ENCODE results near the gene ZNF628. TPM values are rescaled to one million over a fixed set of nuclear protein-coding genes. Genes with fewer than 3 reads are reported as not detected.

The ZNF628 gene
- total and polyA plus RNA-seq, 3 experiments from 2014 or later = 0.36 to 8.7 (median 8.3) TPM

GRCh38 chr19:55528030-55528803 lies 51.8 kb downstream of the ZNF628 start:
- Histone ChIP-seq H3K9me3 (ENCODE audit: low read length) (no peaks in the 10 kb centered on the region), H3K27ac (ENCODE audit: low read depth, low read length) (no peak overlapping the region), H3K27me3 (ENCODE audit: insufficient read depth, low read length, poor library complexity, severe bottlenecking) (no peaks in the 10 kb centered on the region), H3K4me1 (ENCODE audit: insufficient read depth, low read length) (no peaks in the 10 kb centered on the region), H3K4me3 (ENCODE audit: low read length) (no peak overlapping the region), H3K36me3 (ENCODE audit: insufficient read depth, low read length) (no peaks in the 10 kb centered on the region)
- POLR2A ChIA-PET = no interaction called here
- no peaks in the 10 kb centered on the region for H3K9me3 Mint-ChIP-seq
- no peak for DNase-seq
- no peak overlapping the region for H3K4me3 Mint-ChIP-seq
- no peaks in the 10 kb centered on the region for H3K36me3 Mint-ChIP-seq
- no peaks in the 10 kb centered on the region for H3K4me1 Mint-ChIP-seq
- H3K27ac Mint-ChIP-seq = no peak overlapping the region
- peaks cover 1 to 8% of the 10 kb centered on the region in 2 donors for H3K27me3 Mint-ChIP-seq
- CTCF ChIA-PET = no interaction called here

DNA sequence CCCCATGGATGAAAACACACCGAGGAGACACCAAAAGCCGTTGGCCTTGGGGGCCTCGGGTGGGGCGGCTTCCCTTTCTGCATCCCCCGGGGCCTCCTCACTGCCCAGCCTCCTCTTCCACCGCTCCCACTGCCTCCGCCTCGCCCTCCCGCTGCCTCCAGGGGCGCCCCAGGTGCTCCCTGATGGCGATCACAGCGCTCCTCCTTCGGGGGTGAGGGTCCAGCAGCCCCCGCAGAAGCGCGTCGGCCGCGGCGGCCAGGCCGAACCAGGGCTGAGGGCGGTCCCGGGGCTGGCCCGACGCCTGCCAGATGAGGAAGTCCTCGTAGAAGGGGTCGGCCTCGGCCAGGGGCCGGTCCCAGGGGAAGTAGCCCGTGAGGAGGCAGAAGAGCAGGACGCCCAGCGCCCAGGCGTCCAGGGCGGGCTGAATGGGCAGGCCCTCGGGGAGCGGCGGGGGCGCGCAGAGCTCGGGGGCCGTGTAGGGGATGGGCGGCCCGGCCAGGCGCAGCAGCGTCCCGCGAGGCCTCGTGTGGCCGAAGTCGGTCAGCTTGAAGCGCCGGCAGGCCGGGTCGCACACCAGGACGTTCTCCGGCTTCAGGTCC lies 53.3 kb downstream of the ZNF628 start:
- no peaks in the 10 kb centered on the region for H3K4me1 ChIP-seq (ENCODE audit: insufficient read depth, low read length)
- Mint-ChIP-seq H3K9me3 (no peaks in the 10 kb centered on the region), H3K27me3 (peaks cover 4 to 6% of the 10 kb centered on the region in 2 donors), H3K27ac (no peak overlapping the region), H3K36me3 (no peaks in the 10 kb centered on the region), H3K4me3 (no peak overlapping the region), H3K4me1 (no peaks in the 10 kb centered on the region)
- H3K36me3 ChIP-seq (ENCODE audit: insufficient read depth, low read length) = no peaks in the 10 kb centered on the region
- no peaks in the 10 kb centered on the region for H3K27me3 ChIP-seq (ENCODE audit: insufficient read depth, low read length, poor library complexity, severe bottlenecking)
- no peaks in the 10 kb centered on the region for H3K9me3 ChIP-seq (ENCODE audit: low read length)
- no peak for DNase-seq
- POLR2A ChIA-PET = no interaction called here
- no peak overlapping the region for H3K27ac ChIP-seq (ENCODE audit: low read depth, low read length)
- no peak overlapping the region for H3K4me3 ChIP-seq (ENCODE audit: low read length)
- CTCF ChIA-PET = no interaction called here

DNA sequence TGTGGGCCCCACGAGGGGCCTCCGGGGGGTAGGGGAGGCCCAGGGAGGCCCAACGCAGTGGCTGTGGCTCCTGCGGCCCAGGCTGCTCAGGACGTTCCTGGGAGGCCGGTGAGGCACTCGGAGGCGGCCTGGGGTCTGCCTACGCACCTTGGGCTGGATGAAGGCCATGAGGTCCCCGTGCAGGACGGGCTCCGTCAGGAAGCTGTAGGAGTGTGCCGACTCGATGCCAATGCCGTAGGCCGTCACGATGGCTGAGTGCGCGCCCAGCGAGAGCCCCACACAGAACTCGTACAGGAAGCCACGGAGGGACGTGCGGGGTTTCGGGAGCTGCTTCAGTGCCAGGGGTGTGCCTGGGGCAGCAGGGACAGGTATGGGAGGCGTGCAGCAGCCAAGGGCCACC lies 54.6 kb downstream of the ZNF628 start:
- Histone ChIP-seq H3K9me3 (ENCODE audit: low read length) (no peaks in the 10 kb centered on the region), H3K27ac (ENCODE audit: low read depth, low read length) (no peak overlapping the region), H3K36me3 (ENCODE audit: insufficient read depth, low read length) (no peaks in the 10 kb centered on the region), H3K4me1 (ENCODE audit: insufficient read depth, low read length) (no peaks in the 10 kb centered on the region), H3K27me3 (ENCODE audit: insufficient read depth, low read length, poor library complexity, severe bottlenecking) (no peaks in the 10 kb centered on the region), H3K4me3 (ENCODE audit: low read length) (no peak overlapping the region)
- ChIA-PET CTCF (no interaction called here), POLR2A (no interaction called here)
- Mint-ChIP-seq H3K27me3 (peaks cover 0 to 6% of the 10 kb centered on the region in 2 donors), H3K4me3 (no peak overlapping the region), H3K36me3 (no peaks in the 10 kb centered on the region), H3K9me3 (no peaks in the 10 kb centered on the region), H3K4me1 (no peaks in the 10 kb centered on the region), H3K27ac (no peak overlapping the region)
- no peak for DNase-seq

Other genes starting within 250 kb of the ZNF628 start
- gene TMEM86B, start 247.9 kb upstream of the ZNF628 start, total RNA-seq = 10 to 100 TPM in 1 of 2 experiments, 1 to 10 TPM in 1; 8.5 to 10.3 TPM
- gene TMEM86B, start 247.9 kb upstream of the ZNF628 start, polyA plus RNA-seq = 2.9 TPM
- gene PPP6R1, start 217.6 kb upstream of the ZNF628 start, total RNA-seq = 100 to 1,000 TPM; 216 to 225 TPM
- gene PPP6R1, start 217.6 kb upstream of the ZNF628 start, polyA plus RNA-seq = 143 TPM
- 10 to 100 TPM; 82.9 to 84.1 TPM for gene HSPBP1, start 196.5 kb upstream of the ZNF628 start, total RNA-seq
- 46.4 TPM for gene HSPBP1, start 196.5 kb upstream of the ZNF628 start, polyA plus RNA-seq
- 1 to 10 TPM; 4.1 to 5.7 TPM for gene BRSK1, start 192.6 kb upstream of the ZNF628 start, total RNA-seq
- 0.82 TPM for gene BRSK1, start 192.6 kb upstream of the ZNF628 start, polyA plus RNA-seq
- under 1 TPM in 1 of 2 experiments, not detected in 1; 0.53 TPM for gene TMEM150B, start 151.3 kb upstream of the ZNF628 start, total RNA-seq
- gene TMEM150B, start 151.3 kb upstream of the ZNF628 start, polyA plus RNA-seq = not detected
- 10 to 100 TPM; 14.6 to 15.0 TPM for gene KMT5C, start 136.7 kb upstream of the ZNF628 start, total RNA-seq
- 1.6 TPM for gene KMT5C, start 136.7 kb upstream of the ZNF628 start, polyA plus RNA-seq
- gene COX6B2, start 121.9 kb upstream of the ZNF628 start, total RNA-seq = not detected
- gene COX6B2, start 121.9 kb upstream of the ZNF628 start, polyA plus RNA-seq = not detected
- gene GARIN5B, start 113.4 kb upstream of the ZNF628 start, total RNA-seq = not detected
- gene GARIN5B, start 113.4 kb upstream of the ZNF628 start, polyA plus RNA-seq = not detected
- gene IL11, start 106.2 kb upstream of the ZNF628 start, total RNA-seq = under 1 TPM; 0.27 to 0.37 TPM
- not detected for gene IL11, start 106.2 kb upstream of the ZNF628 start, polyA plus RNA-seq
- not detected for gene TMEM190, start 99.8 kb upstream of the ZNF628 start, total RNA-seq
- not detected for gene TMEM190, start 99.8 kb upstream of the ZNF628 start, polyA plus RNA-seq
- gene TMEM238, start 92.3 kb upstream of the ZNF628 start, total RNA-seq = 10 to 100 TPM; 13.3 to 14.1 TPM
- gene TMEM238, start 92.3 kb upstream of the ZNF628 start, polyA plus RNA-seq = 1.9 TPM
- gene RPL28, start 90.7 kb upstream of the ZNF628 start, total RNA-seq = 1,000 to 10,000 TPM; 2,376 to 2,381 TPM
- gene RPL28, start 90.7 kb upstream of the ZNF628 start, polyA plus RNA-seq = 615 TPM
- gene UBE2S, start 68.8 kb upstream of the ZNF628 start, total RNA-seq = 100 to 1,000 TPM; 263 to 291 TPM
- gene UBE2S, start 68.8 kb upstream of the ZNF628 start, polyA plus RNA-seq = 42.5 TPM
- gene SHISA7, start 33.3 kb upstream of the ZNF628 start, total RNA-seq = not detected
- gene SHISA7, start 33.3 kb upstream of the ZNF628 start, polyA plus RNA-seq = not detected
- 10 to 100 TPM; 33.7 to 38.8 TPM for gene ISOC2, start 15.0 kb upstream of the ZNF628 start, total RNA-seq
- 32.0 TPM for gene ISOC2, start 15.0 kb upstream of the ZNF628 start, polyA plus RNA-seq
- not detected for gene C19orf85, start 11.9 kb upstream of the ZNF628 start, total RNA-seq
- gene C19orf85, start 11.9 kb upstream of the ZNF628 start, polyA plus RNA-seq = not detected
- 10 to 100 TPM; 27.5 to 28.4 TPM for gene NAT14, start 8.6 kb downstream of the ZNF628 start, total RNA-seq
- gene NAT14, start 8.6 kb downstream of the ZNF628 start, polyA plus RNA-seq = 7.0 TPM
- gene SSC5D, start 11.8 kb downstream of the ZNF628 start, total RNA-seq = 1 to 10 TPM in 1 of 2 experiments, under 1 TPM in 1; 0.35 to 1.2 TPM
- gene SSC5D, start 11.8 kb downstream of the ZNF628 start, polyA plus RNA-seq = not detected
- gene SBK2, start 60.5 kb downstream of the ZNF628 start, total RNA-seq = not detected
- not detected for gene SBK2, start 60.5 kb downstream of the ZNF628 start, polyA plus RNA-seq
- not detected for gene SBK3, start 68.9 kb downstream of the ZNF628 start, total RNA-seq
- not detected for gene SBK3, start 68.9 kb downstream of the ZNF628 start, polyA plus RNA-seq
- 1 to 10 TPM; 6.0 to 6.6 TPM for gene ZNF579, start 104.2 kb downstream of the ZNF628 start, total RNA-seq
- gene ZNF579, start 104.2 kb downstream of the ZNF628 start, polyA plus RNA-seq = 0.35 TPM
- 10 to 100 TPM; 23.9 to 25.8 TPM for gene FIZ1, start 122.9 kb downstream of the ZNF628 start, total RNA-seq
- gene FIZ1, start 122.9 kb downstream of the ZNF628 start, polyA plus RNA-seq = 4.6 TPM
- 10 to 100 TPM; 13.9 to 15.8 TPM for gene ZNF524, start 123.7 kb downstream of the ZNF628 start, total RNA-seq
- gene ZNF524, start 123.7 kb downstream of the ZNF628 start, polyA plus RNA-seq = 35.9 TPM
- 10 to 100 TPM; 12.7 to 15.3 TPM for gene ZNF865, start 129.0 kb downstream of the ZNF628 start, total RNA-seq
- 0.21 TPM for gene ZNF865, start 129.0 kb downstream of the ZNF628 start, polyA plus RNA-seq
- gene ZNF784, start 147.9 kb downstream of the ZNF628 start, total RNA-seq = 1 to 10 TPM; 2.6 to 2.9 TPM
- gene ZNF784, start 147.9 kb downstream of the ZNF628 start, polyA plus RNA-seq = 1.0 TPM
- 10 to 100 TPM; 39.6 to 41.3 TPM for gene ZNF580, start 164.4 kb downstream of the ZNF628 start, total RNA-seq
- 15.2 TPM for gene ZNF580, start 164.4 kb downstream of the ZNF628 start, polyA plus RNA-seq
- 10 to 100 TPM; 32.8 to 34.4 TPM for gene ZNF581, start 167.0 kb downstream of the ZNF628 start, total RNA-seq
- gene ZNF581, start 167.0 kb downstream of the ZNF628 start, polyA plus RNA-seq = 23.4 TPM
- gene CCDC106, start 171.6 kb downstream of the ZNF628 start, total RNA-seq = 1 to 10 TPM; 2.0 to 2.2 TPM
- 0.54 TPM for gene CCDC106, start 171.6 kb downstream of the ZNF628 start, polyA plus RNA-seq
- 100 to 1,000 TPM; 374 to 386 TPM for gene U2AF2, start 178.4 kb downstream of the ZNF628 start, total RNA-seq
- gene U2AF2, start 178.4 kb downstream of the ZNF628 start, polyA plus RNA-seq = 9.5 TPM
- 10 to 100 TPM; 39.0 to 40.2 TPM for gene EPN1, start 198.6 kb downstream of the ZNF628 start, total RNA-seq
- 20.2 TPM for gene EPN1, start 198.6 kb downstream of the ZNF628 start, polyA plus RNA-seq

All from CD8-positive, alpha-beta memory T cell (primary cell).